Muscle layer of colon (tissue), 2 donors: ENCODE results near the gene KSR2.

Experiments used
- H3K27ac ChIP-seq: one replicate; pipeline ENCODE4 v1.7.0; 2013; ENCODE audit warnings: low read depth, mild to moderate bottlenecking, low read length, moderate library complexity
- H3K27me3 ChIP-seq, 2 donors: one replicate each; pipeline ENCODE4 v1.7.0; 2013; ENCODE audit warnings: low read length in 2 of 2, mild to moderate bottlenecking in 2 of 2; ENCODE audit not compliant: insufficient read depth in 2 of 2, control insufficient read depth in 1 of 2
- H3K36me3 ChIP-seq: one replicate; pipeline ENCODE4 v1.7.0; 2013; ENCODE audit warnings: mild to moderate bottlenecking, low read length; ENCODE audit not compliant: insufficient read depth
- H3K4me1 ChIP-seq: one replicate; pipeline ENCODE4 v1.7.0; 2013; ENCODE audit warnings: mild to moderate bottlenecking, low read length; ENCODE audit not compliant: insufficient read depth
- H3K4me3 ChIP-seq, 2 donors: one replicate each; pipeline ENCODE4 v1.7.0; 2013; ENCODE audit warnings: low read length in 2 of 2, low read depth in 1 of 2, mild to moderate bottlenecking in 1 of 2, moderate library complexity in 1 of 2
- H3K9ac ChIP-seq: one replicate; pipeline ENCODE4 v1.7.0; 2013; ENCODE audit warnings: low read length
- H3K9me3 ChIP-seq: one replicate; pipeline ENCODE4 v1.7.0; 2013; ENCODE audit warnings: mild to moderate bottlenecking, low read length
- donor health status: abdominal sarcoma.
- donor health status: Adenocarcinoma of cecum.

Gene KSR2

GRCh38 chr12:117854339-117855012, 114.3 kb downstream of the KSR2 start:
- H3K36me3 ChIP-seq = no peaks in the 10 kb centered on the region
- H3K9me3 ChIP-seq = no peaks in the 10 kb centered on the region
- no peaks in the 10 kb centered on the region for H3K27me3 ChIP-seq
- H3K9ac ChIP-seq = no peak overlapping the region
- no peaks in the 10 kb centered on the region for H3K4me1 ChIP-seq
- H3K4me3 ChIP-seq = no peak overlapping the region
- no peak overlapping the region for H3K27ac ChIP-seq

- no peaks in the 10 kb centered on the region for H3K36me3 ChIP-seq
- no peak overlapping the region for H3K27ac ChIP-seq
- no peak overlapping the region for H3K9ac ChIP-seq
These were observed 115.2 kb downstream of the KSR2 start for GRCh38 chr12:117853600-117853999.

GRCh38 chr12:117850048-117850447, 118.7 kb downstream of the KSR2 start:
- H3K9me3 ChIP-seq = no peaks in the 10 kb centered on the region
- no peaks in the 10 kb centered on the region for H3K4me1 ChIP-seq
- no peak overlapping the region for H3K4me3 ChIP-seq
- no peak overlapping the region for H3K27ac ChIP-seq
- H3K27me3 ChIP-seq = no peaks in the 10 kb centered on the region
- H3K36me3 ChIP-seq = no peaks in the 10 kb centered on the region
- no peak overlapping the region for H3K9ac ChIP-seq

More at GRCh38 chr12:117853600-117853999, 115.2 kb downstream of the KSR2 start:
- no peaks in the 10 kb centered on the region for H3K27me3 ChIP-seq
- H3K4me3 ChIP-seq = no peak overlapping the region
- H3K9me3 ChIP-seq = no peaks in the 10 kb centered on the region
- no peaks in the 10 kb centered on the region for H3K4me1 ChIP-seq

- Histone ChIP-seq H3K27me3 (no peaks in the 10 kb centered on the region), H3K9ac (no peak overlapping the region), H3K9me3 (no peaks in the 10 kb centered on the region), H3K27ac (no peak overlapping the region), H3K36me3 (no peaks in the 10 kb centered on the region), H3K4me1 (no peaks in the 10 kb centered on the region), H3K4me3 (no peak overlapping the region)
These were observed 121.4 kb downstream of the KSR2 start for GRCh38 chr12:117847371-117847770.

GRCh38 chr12:117845271-117845904, 123.4 kb downstream of the KSR2 start:
- Histone ChIP-seq H3K27ac (no peak overlapping the region), H3K4me3 (no peak overlapping the region), H3K9ac (no peak overlapping the region), H3K27me3 (no peaks in the 10 kb centered on the region), H3K9me3 (no peaks in the 10 kb centered on the region), H3K4me1 (no peaks in the 10 kb centered on the region), H3K36me3 (no peaks in the 10 kb centered on the region)

- no peaks in the 10 kb centered on the region for H3K27me3 ChIP-seq
- no peak overlapping the region for H3K9ac ChIP-seq
- no peak overlapping the region for H3K4me3 ChIP-seq
- no peaks in the 10 kb centered on the region for H3K4me1 ChIP-seq
- no peaks in the 10 kb centered on the region for H3K9me3 ChIP-seq
- no peak overlapping the region for H3K27ac ChIP-seq
- H3K36me3 ChIP-seq = no peaks in the 10 kb centered on the region
These were observed 124.5 kb downstream of the KSR2 start for GRCh38 chr12:117844114-117844830.

GRCh38 chr12:117842630-117843029, 126.2 kb downstream of the KSR2 start:
- Histone ChIP-seq H3K9me3 (no peaks in the 10 kb centered on the region), H3K4me1 (no peaks in the 10 kb centered on the region), H3K9ac (no peak overlapping the region), H3K4me3 (no peak overlapping the region), H3K36me3 (no peaks in the 10 kb centered on the region), H3K27ac (no peak overlapping the region), H3K27me3 (no peaks in the 10 kb centered on the region)

GRCh38 chr12:117842220-117842619, 126.6 kb downstream of the KSR2 start:
- Histone ChIP-seq H3K27ac (no peak overlapping the region), H3K9me3 (no peaks in the 10 kb centered on the region), H3K9ac (no peak overlapping the region), H3K36me3 (no peaks in the 10 kb centered on the region), H3K4me3 (no peak overlapping the region), H3K4me1 (no peaks in the 10 kb centered on the region), H3K27me3 (no peaks in the 10 kb centered on the region)

GRCh38 chr12:117837737-117838050, 131.1 kb downstream of the KSR2 start:
- Histone ChIP-seq H3K27ac (no peak overlapping the region), H3K9me3 (no peaks in the 10 kb centered on the region), H3K27me3 (no peaks in the 10 kb centered on the region), H3K9ac (no peak overlapping the region), H3K4me1 (no peaks in the 10 kb centered on the region), H3K4me3 (no peak overlapping the region), H3K36me3 (no peaks in the 10 kb centered on the region)

- H3K9ac ChIP-seq = no peak overlapping the region
- no peak overlapping the region for H3K27ac ChIP-seq
- H3K4me3 ChIP-seq = peak overlapping the region in 1 of 2 donors; percentile 23
- H3K36me3 ChIP-seq = no peaks in the 10 kb centered on the region
- no peaks in the 10 kb centered on the region for H3K27me3 ChIP-seq
- no peaks in the 10 kb centered on the region for H3K9me3 ChIP-seq
- no peaks in the 10 kb centered on the region for H3K4me1 ChIP-seq
These were observed 131.6 kb downstream of the KSR2 start for GRCh38 chr12:117836999-117837736.

GRCh38 chr12:117836476-117836875, 132.3 kb downstream of the KSR2 start:
- Histone ChIP-seq H3K36me3 (no peaks in the 10 kb centered on the region), H3K4me3 (no peak overlapping the region), H3K27me3 (no peaks in the 10 kb centered on the region), H3K9ac (no peak overlapping the region), H3K9me3 (no peaks in the 10 kb centered on the region), H3K27ac (no peak overlapping the region), H3K4me1 (no peaks in the 10 kb centered on the region)
